ENCODE results near the gene POC1A. TPM values are rescaled to one million over a fixed set of nuclear protein-coding genes. Genes with fewer than 3 reads are reported as not detected.

POC1A gene
- total and polyA plus RNA-seq, 7 donors, result 0.66 to 15.8 (median 1.7) TPM

DNA sequence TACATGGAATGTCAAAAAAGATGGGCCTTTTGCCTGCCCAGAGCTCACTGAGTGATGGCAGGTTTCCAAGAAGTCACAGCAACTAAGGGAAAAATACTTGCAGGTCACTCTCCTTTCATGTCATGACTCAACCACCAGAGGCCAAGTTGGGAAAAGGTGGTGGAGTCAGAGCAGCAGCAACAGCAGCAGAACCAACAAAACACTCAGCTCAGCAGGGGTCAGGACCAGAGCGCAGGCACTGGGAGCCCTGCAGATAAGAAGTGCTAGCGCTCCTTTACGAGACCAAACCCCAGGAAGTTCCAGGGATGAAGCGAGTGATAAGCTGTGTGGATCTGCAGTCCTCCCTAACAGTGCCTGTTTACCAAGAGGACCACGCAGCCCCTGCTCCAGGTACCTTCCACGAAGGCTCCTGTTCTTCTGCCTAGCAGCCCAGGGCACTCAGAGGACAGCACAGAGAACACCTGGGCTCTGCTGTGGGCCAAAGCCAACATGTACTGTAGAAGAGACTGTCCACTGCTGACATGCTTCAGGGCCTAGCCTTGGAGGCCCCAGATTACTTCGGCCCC lies 26.0 kb downstream of the POC1A start:
- no peak overlapping the region for H3K27ac ChIP-seq
- H3K9me3 ChIP-seq, result no peaks in the 10 kb centered on the region
- H3K4me3 ChIP-seq, result no peak overlapping the region
- no peak for DNase-seq
- 75 to 87% methylated on average over 7 of the region's 7 CpGs for WGBS, 2 donors
- TF ChIP-seq POLR2A (IDR thresholded peaks at IDR 0.05) (no peak), POLR2AphosphoS5 (IDR thresholded peaks at IDR 0.05) (no peak), EP300 (IDR thresholded peaks at IDR 0.05) (no peak)
- TF ChIP-seq, protein P1, sequence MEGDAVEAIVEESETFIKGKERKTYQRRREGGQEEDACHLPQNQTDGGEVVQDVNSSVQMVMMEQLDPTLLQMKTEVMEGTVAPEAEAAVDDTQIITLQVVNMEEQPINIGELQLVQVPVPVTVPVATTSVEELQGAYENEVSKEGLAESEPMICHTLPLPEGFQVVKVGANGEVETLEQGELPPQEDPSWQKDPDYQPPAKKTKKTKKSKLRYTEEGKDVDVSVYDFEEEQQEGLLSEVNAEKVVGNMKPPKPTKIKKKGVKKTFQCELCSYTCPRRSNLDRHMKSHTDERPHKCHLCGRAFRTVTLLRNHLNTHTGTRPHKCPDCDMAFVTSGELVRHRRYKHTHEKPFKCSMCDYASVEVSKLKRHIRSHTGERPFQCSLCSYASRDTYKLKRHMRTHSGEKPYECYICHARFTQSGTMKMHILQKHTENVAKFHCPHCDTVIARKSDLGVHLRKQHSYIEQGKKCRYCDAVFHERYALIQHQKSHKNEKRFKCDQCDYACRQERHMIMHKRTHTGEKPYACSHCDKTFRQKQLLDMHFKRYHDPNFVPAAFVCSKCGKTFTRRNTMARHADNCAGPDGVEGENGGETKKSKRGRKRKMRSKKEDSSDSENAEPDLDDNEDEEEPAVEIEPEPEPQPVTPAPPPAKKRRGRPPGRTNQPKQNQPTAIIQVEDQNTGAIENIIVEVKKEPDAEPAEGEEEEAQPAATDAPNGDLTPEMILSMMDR (IDR thresholded peaks at IDR 0.05), result no peak
- no peaks in the 10 kb centered on the region for H3K36me3 ChIP-seq
- intact Hi-C loops (cut with DNase I), result no loop called here
- H3K4me1 ChIP-seq, result no peaks in the 10 kb centered on the region
- no peaks in the 10 kb centered on the region for H3K27me3 ChIP-seq

GRCh38 chr3:52126500-52126899 lies 27.7 kb downstream of the POC1A start:
- Histone ChIP-seq H3K27ac (no peak overlapping the region), H3K4me1 (peaks cover 0 to 4% (median 0%) of the 10 kb centered on the region in 4 donors), H3K27me3 (no peaks in the 10 kb centered on the region), H3K9me3 (no peaks in the 10 kb centered on the region), H3K36me3 (no peaks in the 10 kb centered on the region), H3K4me3 (no peak overlapping the region)
- TF ChIP-seq POLR2AphosphoS5 (IDR thresholded peaks at IDR 0.05), result no peak
- intact Hi-C loops (cut with DNase I), result no loop called here
- WGBS, 2 donors, result 94 to 96% methylated on average over 6 of the region's 6 CpGs
- no peak for DNase-seq

- intact Hi-C loops (cut with DNase I), result no loop called here
- 94% methylated on average over 4 of the region's 4 CpGs for WGBS, 2 donors
- no peaks in the 10 kb centered on the region for H3K9me3 ChIP-seq
- H3K27me3 ChIP-seq, result no peaks in the 10 kb centered on the region
- no peak overlapping the region for H3K27ac ChIP-seq
- DNase-seq, result peak; percentile 57
- no peak overlapping the region for H3K4me3 ChIP-seq
- peaks cover 0 to 5% (median 2%) of the 10 kb centered on the region in 4 donors for H3K4me1 ChIP-seq
- TF ChIP-seq EP300 (IDR thresholded peaks at IDR 0.05) (no peak), POLR2A (IDR thresholded peaks at IDR 0.05) (no peak), POLR2AphosphoS5 (IDR thresholded peaks at IDR 0.05) (no peak)
- TF ChIP-seq, protein P1 (IDR thresholded peaks at IDR 0.05), result no peak
- no peaks in the 10 kb centered on the region for H3K36me3 ChIP-seq
These were observed 28.2 kb downstream of the POC1A start for GRCh38 chr3:52126036-52126435.

DNA sequence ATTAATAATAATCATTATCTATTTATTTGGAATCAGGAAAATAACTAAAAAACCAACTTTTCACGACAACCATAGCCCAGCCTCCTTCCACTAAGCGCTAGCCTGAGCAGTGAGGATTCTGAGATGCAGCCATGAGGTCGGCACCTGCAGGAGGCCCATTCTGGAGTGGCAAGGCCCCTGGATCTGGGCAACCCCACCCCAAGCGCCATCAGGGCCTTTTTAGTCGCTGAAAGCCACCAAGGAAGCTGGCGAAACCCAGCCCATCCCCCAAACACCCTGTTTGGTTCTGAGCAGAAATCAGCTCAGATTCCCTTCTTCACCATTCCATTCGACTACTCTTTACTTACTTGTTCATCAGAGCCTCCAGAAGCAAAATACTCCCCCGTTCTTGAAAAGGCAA lies 29.5 kb downstream of the POC1A start:
- peak; percentile 43 for DNase-seq
- no peak overlapping the region for H3K27ac ChIP-seq
- no peaks in the 10 kb centered on the region for H3K36me3 ChIP-seq
- intact Hi-C loops (cut with DNase I), result loop anchor here (5.0 kb wide), 2 partner anchors 52 to 182 kb away; partner anchors contain the start of genes PARP3 and RRP9
- H3K9me3 ChIP-seq, result no peaks in the 10 kb centered on the region
- H3K4me3 ChIP-seq, result no peak overlapping the region
- TF ChIP-seq POLR2AphosphoS5 (IDR thresholded peaks at IDR 0.05) (no peak), EP300 (IDR thresholded peaks at IDR 0.05) (no peak), POLR2A (IDR thresholded peaks at IDR 0.05) (no peak)
- TF ChIP-seq, protein P1 (IDR thresholded peaks at IDR 0.05), result no peak
- H3K27me3 ChIP-seq, result no peaks in the 10 kb centered on the region
- WGBS, 2 donors, result 95% methylated on average over 8 of the region's 8 CpGs
- peaks cover 0 to 14% (median 5%) of the 10 kb centered on the region in 4 donors for H3K4me1 ChIP-seq

DNA sequence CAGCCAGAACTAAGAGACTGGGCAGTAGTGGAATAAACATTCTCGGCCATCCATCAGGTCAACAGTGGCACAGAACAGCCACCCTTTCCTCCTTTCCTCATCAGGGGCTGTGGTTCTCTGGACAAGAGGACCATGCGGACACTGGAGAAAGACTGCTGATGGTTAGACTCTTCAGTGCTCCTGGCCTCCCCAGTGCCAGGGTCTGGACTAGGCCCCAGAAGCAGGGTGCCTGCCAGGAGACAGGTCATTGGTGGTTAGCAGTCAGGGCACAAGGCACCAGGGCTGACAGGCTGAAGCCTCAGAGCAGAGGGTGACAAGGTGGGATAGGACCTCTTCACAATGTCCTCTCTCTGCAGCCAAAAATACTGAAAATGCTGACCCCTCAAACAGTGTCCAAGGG lies 30.1 kb downstream of the POC1A start:
- Histone ChIP-seq H3K27ac (no peak overlapping the region), H3K4me1 (peaks cover 0 to 14% (median 5%) of the 10 kb centered on the region in 4 donors), H3K9me3 (no peaks in the 10 kb centered on the region), H3K27me3 (no peaks in the 10 kb centered on the region), H3K4me3 (no peak overlapping the region), H3K36me3 (no peaks in the 10 kb centered on the region)
- peak; percentile 46 for DNase-seq
- TF ChIP-seq EP300 (IDR thresholded peaks at IDR 0.05), result no peak
- TF ChIP-seq POLR2AphosphoS5 (IDR thresholded peaks at IDR 0.05), result no peak
- TF ChIP-seq, protein P1 (IDR thresholded peaks at IDR 0.05), result no peak
- TF ChIP-seq POLR2A (IDR thresholded peaks at IDR 0.05), result no peak
- 95 to 98% methylated on average over 2 of the region's 2 CpGs for WGBS, 2 donors
- intact Hi-C loops (cut with DNase I), result loop anchor here (5.0 kb wide), 2 partner anchors 52 to 182 kb away; partner anchors contain the start of genes PARP3 and RRP9
